HEK293 (cell line): ENCODE data around the gene HSF2BP.
"Not testable (repeated sequence)": the region's sequence is repeated elsewhere in the genome, so short reads cannot be mapped to it uniquely, and the experiment has no call there.

ENCODE experiments used
- CTCF ChIA-PET: fragments of 350-600 bp; formaldehyde crosslinking; extraction: SDS; loops from one replicate; lab custom pipeline; 2021; ENCODE audit warnings: antibody characterized with exemption; lab: Yijun Ruan, JAX
- POLR2A ChIA-PET: fragments of 300-600 bp; formaldehyde crosslinking; extraction: SDS; loops from one replicate; lab custom pipeline; 2020; ENCODE audit warnings: antibody characterized with exemption, inconsistent platforms; lab: Yijun Ruan, JAX
- H3K27ac ChIP-seq: fragments of 200-500 bp; sonication (Bioruptor generic); 2 replicates; pipeline ENCODE4 v1.5.1; 2014; ENCODE audit warnings: low read depth, low read length, control low read depth, inconsistent platforms; ENCODE audit errors: extremely low read depth
- H3K36me3 ChIP-seq, 2 experiments: fragments of 200-500 bp in 1 of 2; sonication (Bioruptor generic) in 1 of 2; 1 replicate in 1 of 2; 2 replicates in 1 of 2; pipeline ENCODE4 v1.5.1; 2014 to 2017; ENCODE audit warnings: inconsistent platforms in 2 of 2, low read length in 2 of 2; ENCODE audit not compliant: control insufficient read depth in 2 of 2, insufficient read depth in 1 of 2
- H3K4me1 ChIP-seq: fragments of 200-500 bp; sonication (Bioruptor generic); 2 replicates; pipeline ENCODE4 v1.5.1; 2014; ENCODE audit warnings: mild to moderate bottlenecking, low read length, inconsistent platforms; ENCODE audit not compliant: control insufficient read depth, insufficient read depth
- H3K4me3 ChIP-seq: 2 replicates; pipeline ENCODE4 v1.5.1; 2011; ENCODE audit warnings: low read depth, mild to moderate bottlenecking, control low read depth, low read length, moderate library complexity
- H3K9me3 ChIP-seq: fragments of 200-500 bp; sonication (Bioruptor generic); 2 replicates; pipeline ENCODE4 v1.5.1; 2014; ENCODE audit warnings: low read depth, low read length, inconsistent platforms; ENCODE audit not compliant: control insufficient read depth, insufficient read depth
- GLIS1 ChIP-seq: fragments of 450-650 bp; formaldehyde crosslinking; IDR thresholded peaks from 2 replicates; pipeline ENCODE4 v1.5.1; 2016; ENCODE audit warnings: missing biosample characterization, missing genetic modification characterization
- KLF16 ChIP-seq: fragments of 450-650 bp; formaldehyde crosslinking; IDR thresholded peaks from 2 replicates; pipeline ENCODE4 v1.5.1; 2017; ENCODE audit warnings: missing biosample characterization, missing genetic modification characterization
- OVOL3 ChIP-seq: fragments of 450-650 bp; formaldehyde crosslinking; IDR thresholded peaks from 2 replicates; pipeline ENCODE4 v1.5.1; 2016; ENCODE audit warnings: missing biosample characterization, missing genetic modification characterization
- ZIC2 ChIP-seq: fragments of 450-650 bp; formaldehyde crosslinking; IDR thresholded peaks from 2 replicates; pipeline ENCODE4 v1.5.1; 2016; ENCODE audit warnings: missing biosample characterization, missing genetic modification characterization
- ZNF121 ChIP-seq: fragments of 450-650 bp; formaldehyde crosslinking; IDR thresholded peaks from 2 replicates; pipeline ENCODE4 v1.5.1; 2016; ENCODE audit warnings: missing biosample characterization, missing genetic modification characterization
- ZNF184 ChIP-seq: fragments of 450-650 bp; IDR thresholded peaks from 2 replicates; pipeline ENCODE4 v1.5.1; 2018; ENCODE audit warnings: missing biosample characterization, mild to moderate bottlenecking, missing genetic modification characterization
- ZNF280D ChIP-seq: fragments of 450-650 bp; formaldehyde crosslinking; IDR thresholded peaks from 2 replicates; pipeline ENCODE4 v1.5.1; 2016; ENCODE audit warnings: missing biosample characterization, missing genetic modification characterization
- ZNF335 ChIP-seq: fragments of 450-650 bp; formaldehyde crosslinking; conservative IDR thresholded peaks from 2 replicates; pipeline ENCODE4 v1.5.1; 2016; ENCODE audit warnings: missing biosample characterization, missing genetic modification characterization
- ZNF423 ChIP-seq: fragments of 450-650 bp; formaldehyde crosslinking; IDR thresholded peaks from 2 replicates; pipeline ENCODE4 v1.5.1; 2016; ENCODE audit warnings: missing biosample characterization, missing genetic modification characterization
- ZNF704 ChIP-seq: fragments of 450-650 bp; formaldehyde crosslinking; IDR thresholded peaks from 2 replicates; pipeline ENCODE4 v1.5.1; 2016; ENCODE audit warnings: missing biosample characterization, missing genetic modification characterization
- ZNF791 ChIP-seq: fragments of 450-650 bp; formaldehyde crosslinking; IDR thresholded peaks from 2 replicates; pipeline ENCODE4 v1.5.1; 2016; ENCODE audit warnings: missing biosample characterization, missing genetic modification characterization
- ZNF837 ChIP-seq: fragments of 450-650 bp; formaldehyde crosslinking; IDR thresholded peaks from 2 replicates; pipeline ENCODE4 v1.5.1; 2016; ENCODE audit warnings: missing biosample characterization, missing genetic modification characterization
- ZSCAN23 ChIP-seq: fragments of 450-650 bp; formaldehyde crosslinking; IDR thresholded peaks from 2 replicates; pipeline ENCODE4 v1.5.1; 2016; ENCODE audit warnings: missing biosample characterization, missing genetic modification characterization

The HSF2BP gene

GRCh38 chr21:43701936-43702784 is 42.9 kb upstream of the HSF2BP start:
- no peaks in the 10 kb centered on the region; a peak in 1 of 3 replicates for H3K36me3 ChIP-seq
- H3K4me3 ChIP-seq: no peak overlapping the region
- TF ChIP-seq ZIC2 (tag by site-specific recombination) (peak; percentile 67; the same call in 1 of the 2 replicates), ZNF423 (tag by site-specific recombination) (0 out of 2 replicates have a peak, but pooled peaks have one; percentile 14), ZNF335 (tag by site-specific recombination) (no peak), GLIS1 (0 out of 2 replicates have a peak, but pooled peaks have one; percentile 10), ZNF837 (tag by site-specific recombination) (no peak), KLF16 (tag by site-specific recombination) (no peak), OVOL3 (tag by site-specific recombination) (no peak)
- TF ChIP-seq, all 188 proteins: peak for 3
- ChIA-PET CTCF (no interaction called here), POLR2A (interaction anchor here (1.9 kb wide), 1 partner anchor 26 kb away, joined by 4 read pairs; no protein-coding TSS in a partner anchor)
- Histone ChIP-seq H3K27ac (no peak overlapping the region), H3K4me1 (no peaks in the 10 kb centered on the region), H3K9me3 (no peaks in the 10 kb centered on the region)

- ChIA-PET POLR2A (interaction anchor here (1.9 kb wide), 1 partner anchor 28 kb away, joined by 4 read pairs; no protein-coding TSS in a partner anchor), CTCF (interaction anchor here (0.7 kb wide), 1 partner anchor 90 kb away, joined by 3 read pairs; no protein-coding TSS in a partner anchor)
These were observed 40.8 kb upstream of the HSF2BP start for GRCh38 chr21:43699933-43700599.

GRCh38 chr21:43699492-43699777 is 40.1 kb upstream of the HSF2BP start:
- peak; percentile 67; the same call in 1 of the 2 replicates for TF ChIP-seq ZNF121
- H3K27ac ChIP-seq, H3K4me1 ChIP-seq, H3K4me3 ChIP-seq, H3K9me3 ChIP-seq, POLR2A ChIA-PET, CTCF ChIA-PET: not testable (repeated sequence)
- peaks cover 12 to 19% of the 10 kb centered on the region in 2 experiments for H3K36me3 ChIP-seq

More at GRCh38 chr21:43699933-43700599, 40.8 kb upstream of the HSF2BP start:
- no peak overlapping the region for H3K4me3 ChIP-seq
- TF ChIP-seq ZIC2 (tag by site-specific recombination) (0 out of 2 replicates have a peak, but pooled peaks have one; percentile 8), ZSCAN23 (no peak)
- TF ChIP-seq, all 188 proteins: peak for 1
- peaks cover 11 to 12% of the 10 kb centered on the region in 2 experiments for H3K36me3 ChIP-seq
- no peaks in the 10 kb centered on the region for H3K4me1 ChIP-seq
- H3K9me3 ChIP-seq: no peaks in the 10 kb centered on the region
- H3K27ac ChIP-seq: no peak overlapping the region

GRCh38 chr21:43697758-43698643 is 38.7 kb upstream of the HSF2BP start:
- peaks cover 15 to 33% of the 10 kb centered on the region in 2 experiments for H3K36me3 ChIP-seq
- H3K27ac ChIP-seq: no peak overlapping the region
- H3K4me3 ChIP-seq: no peak overlapping the region
- POLR2A ChIA-PET: no interaction called here
- no peaks in the 10 kb centered on the region for H3K9me3 ChIP-seq
- CTCF ChIA-PET: interaction anchor here (0.7 kb wide), 1 partner anchor 64 kb away, joined by 4 read pairs; no protein-coding TSS in a partner anchor
- H3K4me1 ChIP-seq: no peaks in the 10 kb centered on the region
- TF ChIP-seq GLIS1: peak; percentile 87
- no peak for TF ChIP-seq ZNF704 (tag by site-specific recombination)
- peak; percentile 87 for TF ChIP-seq ZNF791 (tag by site-specific recombination)
- TF ChIP-seq ZNF184 (tag by site-specific recombination): peak; percentile 56; the same call in 1 of the 2 replicates
- no peak for TF ChIP-seq ZNF280D (tag by site-specific recombination)
